OCI-LY7 (cell line): ENCODE data around the gene RNF224. TPM values are rescaled to one million over a fixed set of nuclear protein-coding genes. Genes with fewer than 3 reads are reported as not detected.

Experiments
- BruUV-seq: library from RNA; stranded (reverse); fragments of 400-500 nt; replicated peaks from 2 replicates; lab custom pipeline; 2021; lab: Mats Ljungman, UMichigan
- CTCF ChIA-PET: fragments of 300-600 bp; sonication (Branson Sonifier 250); formaldehyde crosslinking; loops from one replicate; lab custom pipeline; 2022; ENCODE audit warnings: antibody characterized with exemption; ENCODE audit not compliant: unreplicated experiment; lab: Charles Lee
- POLR2A ChIA-PET: fragments of 300-600 bp; sonication (Branson Sonifier 250); formaldehyde crosslinking; loops from one replicate; lab custom pipeline; 2022; ENCODE audit warnings: antibody characterized with exemption; lab: Charles Lee
- DNase-seq: peaks from one replicate; pipeline ENCODE4 v3.0.0-alpha.2; 2015; ENCODE audit warnings: low spot score
- H2AFZ ChIP-seq: fragments of 200-600 bp; sonication (generic), shearing (Covaris generic); 2 replicates; pipeline ENCODE4 v1.6.1; 2014; ENCODE audit warnings: mild to moderate bottlenecking, antibody characterized with exemption, low read length, moderate library complexity
- H3K27ac ChIP-seq: fragments of 200-600 bp; sonication (generic); 2 replicates; pipeline ENCODE4 v1.5.1; 2014; ENCODE audit warnings: mixed run types, low read depth, mild to moderate bottlenecking, moderate library complexity, low read length, inconsistent platforms; ENCODE audit not compliant: poor library complexity, severe bottlenecking
- H3K36me3 ChIP-seq: fragments of 200-600 bp; sonication (generic); 2 replicates; pipeline ENCODE4 v1.6.1; 2014; ENCODE audit warnings: mild to moderate bottlenecking, antibody characterized with exemption, low read length, moderate library complexity, mixed read lengths; ENCODE audit not compliant: insufficient read depth
- H3K4me1 ChIP-seq: fragments of 200-600 bp; sonication (generic); 2 replicates; pipeline ENCODE4 v1.5.1; 2014; ENCODE audit warnings: mild to moderate bottlenecking, low read length; ENCODE audit not compliant: insufficient read depth, poor library complexity, severe bottlenecking
- H3K4me2 ChIP-seq: fragments of 200-600 bp; sonication (generic); 2 replicates; pipeline ENCODE4 v1.6.1; 2014; ENCODE audit warnings: mild to moderate bottlenecking, low read length
- H3K4me3 ChIP-seq: fragments of 200-600 bp; sonication (generic); 2 replicates; pipeline ENCODE4 v1.5.1; 2014; ENCODE audit warnings: mild to moderate bottlenecking, low read depth, low read length; ENCODE audit not compliant: poor library complexity, severe bottlenecking
- H3K79me2 ChIP-seq: fragments of 200-600 bp; sonication (generic); 2 replicates; pipeline ENCODE4 v1.6.1; 2016; ENCODE audit warnings: low read depth, mild to moderate bottlenecking, low read length, moderate library complexity, mixed read lengths; ENCODE audit not compliant: insufficient read depth
- H3K9me2 ChIP-seq: fragments of 200-600 bp; sonication (generic); 2 replicates; pipeline ENCODE4 v1.6.1; 2016; ENCODE audit warnings: mild to moderate bottlenecking, low read length, mixed read lengths; ENCODE audit not compliant: insufficient read depth
- H3K9me3 ChIP-seq: fragments of 200-600 bp; sonication (generic); 2 replicates; pipeline ENCODE4 v1.6.1; 2014; ENCODE audit warnings: mild to moderate bottlenecking, mixed run types, low read length, mixed read lengths
- H4K20me1 ChIP-seq: fragments of 200-600 bp; sonication (generic); 2 replicates; pipeline ENCODE4 v1.6.1; 2014; ENCODE audit warnings: mild to moderate bottlenecking, antibody characterized with exemption, low read length, moderate library complexity, mixed read lengths; ENCODE audit not compliant: insufficient read depth
- CTCF ChIP-seq: fragments of 200-600 bp; sonication (generic); conservative IDR thresholded peaks from 2 replicates; pipeline ENCODE4 v1.5.1; 2014; ENCODE audit warnings: mild to moderate bottlenecking, antibody characterized with exemption, low read length, moderate library complexity, mixed read lengths
- EZH2phosphoT487 ChIP-seq: fragments of 200-600 bp; sonication (generic); IDR thresholded peaks from 2 replicates; pipeline ENCODE4 v1.6.1; 2018; ENCODE audit warnings: low read depth, borderline replicate concordance, mild to moderate bottlenecking, mixed run types, antibody characterized with exemption, low read length, moderate library complexity, mixed read lengths
- intact Hi-C: fragments of 100-400 bp; cut with micrococcal nuclease; formaldehyde crosslinking; loops from one replicate; pipeline ENCODE4 v1.10.0; 2022; ENCODE audit not compliant: unreplicated experiment
- total RNA-seq, 2 experiments: library from RNA; depleted of rRNA in 1 of 2; stranded (reverse); fragments of >200 nt in 1 of 2; shearing (Covaris generic) in 1 of 2; gene quantifications; 2 replicates each; pipeline ENCODE4 v1.2.3, GENCODE V29; 2014 to 2022

The RNF224 gene
- total RNA-seq, 2 experiments from 2014 or later = 0.13 to 0.30 TPM

DNA sequence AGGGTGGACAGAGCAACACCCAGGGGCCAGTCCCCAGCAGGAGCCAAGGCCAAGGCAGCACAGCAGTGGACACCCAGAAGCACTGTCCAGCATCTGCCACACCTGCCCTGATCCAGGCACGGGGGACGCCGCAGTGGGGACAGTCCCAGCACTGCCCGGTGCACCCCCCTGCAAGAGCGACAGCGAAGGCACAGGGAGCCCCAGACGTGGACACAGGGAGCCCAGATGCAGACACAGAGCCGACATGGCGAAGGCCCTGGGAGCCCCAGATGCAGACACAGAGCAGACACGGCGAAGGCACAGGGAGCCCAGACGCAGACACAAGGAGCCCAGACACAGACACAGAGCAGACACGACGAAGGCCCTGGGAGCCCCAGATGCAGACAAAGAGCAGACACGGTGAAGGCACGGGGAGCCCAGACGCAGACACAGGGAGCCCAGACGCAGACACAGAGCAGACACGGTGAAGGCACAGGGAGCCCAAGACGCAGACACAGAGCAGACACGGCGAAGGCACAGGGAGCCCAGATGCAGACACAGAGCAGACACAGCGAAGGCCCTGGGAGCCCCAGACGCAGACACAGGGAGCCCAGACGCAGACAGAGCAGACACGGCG is 43.2 kb upstream of the RNF224 start:
- POLR2A ChIA-PET = no interaction called here
- Histone ChIP-seq H2AFZ (no peak overlapping the region), H3K27ac (no peak overlapping the region), H3K4me2 (no peak overlapping the region), H4K20me1 (peaks cover 6% of the 10 kb centered on the region; the same call in 1 of the 2 replicates), H3K4me3 (no peak overlapping the region), H3K36me3 (peaks cover 58% of the 10 kb centered on the region), H3K4me1 (peaks cover 15% of the 10 kb centered on the region), H3K9me3 (no peaks in the 10 kb centered on the region), H3K79me2 (peaks cover 20% of the 10 kb centered on the region), H3K9me2 (no peaks in the 10 kb centered on the region)
- intact Hi-C loops = no loop called here
- no peak for DNase-seq
- no TSS peak for BruUV-seq
- TF ChIP-seq CTCF (no peak), EZH2phosphoT487 (no peak)
- CTCF ChIA-PET = no interaction called here

GRCh38 chr9:137184881-137185660 is 42.2 kb upstream of the RNF224 start:
- H4K20me1 ChIP-seq = peaks cover 6% of the 10 kb centered on the region; the same call in 1 of the 2 replicates
- CTCF ChIA-PET = no interaction called here

More at GRCh38 chr9:137184881-137185660, 42.2 kb upstream of the RNF224 start:
- H3K4me2 ChIP-seq = no peak overlapping the region
- no peak for DNase-seq
- peaks cover 20% of the 10 kb centered on the region for H3K4me1 ChIP-seq
- no peaks in the 10 kb centered on the region for H3K9me2 ChIP-seq
- H3K9me3 ChIP-seq = no peaks in the 10 kb centered on the region
- TF ChIP-seq CTCF = no peak
- TF ChIP-seq EZH2phosphoT487 = no peak
- POLR2A ChIA-PET = no interaction called here
- H2AFZ ChIP-seq = no peak overlapping the region
- intact Hi-C loops = loop anchor here (5.0 kb wide), 1 partner anchor 68 kb away; no protein-coding TSS in a partner anchor
- H3K36me3 ChIP-seq = peaks cover 59% of the 10 kb centered on the region
- peaks cover 29% of the 10 kb centered on the region for H3K79me2 ChIP-seq
- no peak overlapping the region for H3K27ac ChIP-seq
- no TSS peak for BruUV-seq
- H3K4me3 ChIP-seq = no peak overlapping the region
